AG04450 (cell line): ENCODE results near the gene HTD2. TPM values are rescaled to one million over a fixed set of nuclear protein-coding genes. Genes with fewer than 3 reads are reported as not detected.

Source experiments
- CTCF ChIA-PET: fragments of 300-600, 350-600 bp; formaldehyde crosslinking; extraction: SDS; loops from one replicate; lab custom pipeline; 2022; ENCODE audit warnings: antibody characterized with exemption, inconsistent platforms; lab: Charles Lee
- POLR2A ChIA-PET: fragments of 350-600 bp; formaldehyde crosslinking; extraction: SDS; loops from one replicate; lab custom pipeline; 2021; ENCODE audit warnings: antibody characterized with exemption, inconsistent platforms; lab: Yijun Ruan, JAX
- DNase-seq: peaks from one replicate; pipeline ENCODE4 v3.0.0-alpha.2; 2011; ENCODE audit warnings: low read depth, low spot score
- H3K27ac ChIP-seq: one replicate; pipeline ENCODE4 v1.5.1; 2012; ENCODE audit warnings: low read depth, low read length, control low read depth
- H3K27me3 ChIP-seq: one replicate; pipeline ENCODE4 v1.6.0; 2012; ENCODE audit warnings: low read length; ENCODE audit not compliant: control insufficient read depth, insufficient read depth
- H3K4me3 ChIP-seq: 2 replicates; pipeline ENCODE4 v1.5.1; 2011; ENCODE audit warnings: mild to moderate bottlenecking, low read depth, low read length, control low read depth
- H3K9me3 ChIP-seq: 2 replicates; pipeline ENCODE4 v1.5.1; 2012; ENCODE audit warnings: low read length; ENCODE audit not compliant: control insufficient read depth, insufficient read depth
- CTCF ChIP-seq: IDR thresholded peaks from 2 replicates; pipeline ENCODE4 v1.5.1; 2011; ENCODE audit warnings: low read depth, low read length, control low read depth, inconsistent platforms
- polyA plus RNA-seq: library from polyadenylated mRNA; depleted of rRNA; stranded (reverse); fragments of >200 nt; gene quantifications from 2 replicates; pipeline ENCODE4 v1.2.3, GENCODE V29; 2011

The HTD2 gene
- polyA plus RNA-seq, 1 experiment = 9.6 TPM

GRCh38 chr3:58342676-58343075 lies 36.4 kb downstream of the HTD2 start:
- Histone ChIP-seq H3K4me3 (no peak overlapping the region), H3K27me3 (no peaks in the 10 kb centered on the region), H3K9me3 (no peaks in the 10 kb centered on the region), H3K27ac (no peak overlapping the region)
- ChIA-PET CTCF (interaction anchor here (0.8 kb wide), 1 partner anchor 44 kb away, joined by 3 read pairs; no protein-coding TSS in a partner anchor), POLR2A (no interaction called here)
- no peak for TF ChIP-seq CTCF
- no peak for DNase-seq

- H3K9me3 ChIP-seq = no peaks in the 10 kb centered on the region
- no peak overlapping the region for H3K4me3 ChIP-seq
- no peaks in the 10 kb centered on the region for H3K27me3 ChIP-seq
- CTCF ChIA-PET = no interaction called here
- H3K27ac ChIP-seq = no peak overlapping the region
- TF ChIP-seq CTCF = no peak
- no peak for DNase-seq
- POLR2A ChIA-PET = interaction anchor here (1.2 kb wide), 1 partner anchor 10 kb away, joined by 3 read pairs; no protein-coding TSS in a partner anchor
These were observed 39.1 kb downstream of the HTD2 start for GRCh38 chr3:58345457-58345856.

GRCh38 chr3:58346368-58346767 lies 40.0 kb downstream of the HTD2 start:
- H3K4me3 ChIP-seq = no peak overlapping the region
- no peak overlapping the region for H3K27ac ChIP-seq
- CTCF ChIA-PET = no interaction called here
- H3K9me3 ChIP-seq = no peaks in the 10 kb centered on the region
- POLR2A ChIA-PET = interaction anchor here (1.2 kb wide), 1 partner anchor 11 kb away, joined by 3 read pairs; no protein-coding TSS in a partner anchor
- no peak for TF ChIP-seq CTCF
- no peaks in the 10 kb centered on the region for H3K27me3 ChIP-seq
- no peak for DNase-seq

GRCh38 chr3:58347984-58348383 lies 41.7 kb downstream of the HTD2 start:
- no peak for TF ChIP-seq CTCF
- Histone ChIP-seq H3K9me3 (no peaks in the 10 kb centered on the region), H3K27me3 (no peaks in the 10 kb centered on the region), H3K4me3 (no peak overlapping the region), H3K27ac (no peak overlapping the region)
- ChIA-PET POLR2A (no interaction called here), CTCF (interaction anchor here (4.9 kb wide), 1 partner anchor 41 kb away, joined by 24 read pairs; the partner anchor contains the start of genes HTD2 and RPP14)
- DNase-seq = no peak

GRCh38 chr3:58349792-58350626 lies 43.7 kb downstream of the HTD2 start:
- H3K27ac ChIP-seq = no peak overlapping the region
- TF ChIP-seq CTCF = no peak

More at GRCh38 chr3:58349792-58350626, 43.7 kb downstream of the HTD2 start:
- Histone ChIP-seq H3K9me3 (no peaks in the 10 kb centered on the region), H3K4me3 (no peak overlapping the region), H3K27me3 (no peaks in the 10 kb centered on the region)
- ChIA-PET POLR2A (interaction anchor here (1.0 kb wide), 1 partner anchor 39 kb away, joined by 3 read pairs; no protein-coding TSS in a partner anchor), CTCF (interaction anchor here (0.9 to 4.9 kb wide), 3 partner anchors 9 to 65 kb away, joined by 3 to 24 read pairs (median 4); partner anchors contain the start of genes HTD2 and RPP14)
- DNase-seq = no peak
